Mucosa of stomach (tissue), 1 donor: ENCODE measurements around the gene RPN1.
"Not testable (repeated sequence)": the region's sequence is repeated elsewhere in the genome, so short reads cannot be mapped to it uniquely, and the experiment has no call there.

Source experiments
- H3K27me3 ChIP-seq: one replicate; pipeline ENCODE4 v1.7.0; 2013; ENCODE audit warnings: mild to moderate bottlenecking, low read length; ENCODE audit not compliant: control insufficient read depth, insufficient read depth
- H3K36me3 ChIP-seq: one replicate; pipeline ENCODE4 v1.7.0; 2013; ENCODE audit warnings: low read length; ENCODE audit not compliant: control insufficient read depth, insufficient read depth
- H3K4me1 ChIP-seq: one replicate; pipeline ENCODE4 v1.7.0; 2013; ENCODE audit warnings: mild to moderate bottlenecking, low read length; ENCODE audit not compliant: control insufficient read depth, insufficient read depth
- H3K4me3 ChIP-seq: one replicate; pipeline ENCODE4 v1.7.0; 2013; ENCODE audit warnings: low read length
- H3K9ac ChIP-seq: one replicate; pipeline ENCODE4 v1.7.0; 2013; ENCODE audit warnings: mild to moderate bottlenecking, low read length, moderate library complexity
- H3K9me3 ChIP-seq: one replicate; pipeline ENCODE4 v1.7.0; 2013; ENCODE audit warnings: mild to moderate bottlenecking, low read length, moderate library complexity; ENCODE audit not compliant: control insufficient read depth
- donor health status: Pancreatic carcinoma.

Gene RPN1

DNA sequence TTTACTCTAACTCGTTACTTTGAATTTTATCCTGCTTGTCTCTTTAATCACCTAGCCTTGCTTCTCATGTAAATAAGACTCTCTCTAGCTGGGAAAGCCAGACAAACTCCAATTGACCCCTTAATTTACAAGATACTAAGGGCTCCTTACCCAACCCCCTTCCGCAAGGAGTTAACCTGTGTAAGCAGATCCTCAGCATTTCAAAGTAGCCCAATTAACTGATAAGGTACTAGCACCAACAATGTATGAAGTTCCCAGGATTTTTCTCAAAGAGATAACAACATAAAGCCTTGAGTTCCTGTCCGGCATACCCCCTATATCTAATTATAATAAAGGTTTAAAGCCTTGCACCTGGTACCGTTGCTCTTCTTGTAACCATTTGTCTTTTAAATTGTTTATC is 25.2 kb upstream of the RPN1 start:
- H3K4me3 ChIP-seq, H3K9ac ChIP-seq, H3K4me1 ChIP-seq, H3K36me3 ChIP-seq, H3K9me3 ChIP-seq, H3K27me3 ChIP-seq: not testable (repeated sequence)

DNA sequence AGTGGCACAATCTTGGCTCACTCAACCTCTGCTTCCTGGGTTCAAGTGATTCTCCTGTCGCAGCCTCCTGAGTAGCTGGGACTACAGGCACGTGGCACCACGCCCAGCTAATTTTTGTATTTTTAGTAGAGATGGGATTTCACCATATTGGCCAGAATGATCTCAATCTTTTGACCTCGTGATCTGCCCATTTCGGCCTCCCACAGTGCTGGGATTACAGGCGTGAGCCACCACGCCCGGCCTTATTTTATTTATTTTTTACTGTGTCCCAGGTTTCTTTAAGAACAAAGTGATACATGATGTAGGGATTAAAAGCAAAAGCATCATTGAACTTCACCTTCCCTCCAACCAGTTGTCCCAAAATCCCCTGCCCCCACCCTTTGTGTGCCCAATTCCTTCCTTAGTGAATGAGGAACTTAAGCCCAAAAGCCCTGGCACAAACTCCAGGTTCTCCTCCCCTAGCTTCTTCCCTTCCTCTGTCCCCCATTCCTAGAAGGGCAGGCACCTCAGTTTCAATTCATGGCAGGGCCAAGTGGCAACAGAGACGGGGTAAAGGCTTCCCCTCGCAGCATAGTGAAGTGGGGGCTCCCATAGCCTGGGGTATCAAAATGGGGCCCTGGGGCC is 23.7 kb upstream of the RPN1 start:
- no peaks in the 10 kb centered on the region for H3K4me1 ChIP-seq
- H3K9ac ChIP-seq = no peak overlapping the region
- no peak overlapping the region for H3K4me3 ChIP-seq
- H3K36me3 ChIP-seq = no peaks in the 10 kb centered on the region
- H3K27me3 ChIP-seq = no peaks in the 10 kb centered on the region
- no peaks in the 10 kb centered on the region for H3K9me3 ChIP-seq

DNA sequence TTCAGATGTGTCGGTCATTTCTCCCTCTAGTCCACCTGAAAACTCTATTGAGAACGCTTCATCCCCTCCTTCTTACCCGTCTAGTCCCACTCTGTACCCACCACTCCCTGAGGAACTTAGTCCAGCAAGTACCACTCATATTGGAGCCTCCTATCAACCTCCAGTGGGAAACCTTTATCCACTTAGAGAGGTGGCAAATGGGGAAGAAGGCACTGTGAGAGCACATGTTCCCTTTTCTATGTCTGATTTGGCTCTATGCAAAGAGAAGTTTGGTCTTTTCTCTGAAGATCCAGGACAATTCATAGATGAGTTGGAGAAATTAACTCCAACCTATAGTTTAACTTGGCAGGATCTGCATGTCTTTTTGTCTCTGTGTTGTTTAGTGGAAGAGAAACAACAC is 17.0 kb upstream of the RPN1 start:
- no peak overlapping the region for H3K4me3 ChIP-seq
- no peaks in the 10 kb centered on the region for H3K36me3 ChIP-seq
- H3K27me3 ChIP-seq = peaks cover 3% of the 10 kb centered on the region
- H3K4me1 ChIP-seq = no peaks in the 10 kb centered on the region
- H3K9ac ChIP-seq = no peak overlapping the region
- no peaks in the 10 kb centered on the region for H3K9me3 ChIP-seq

DNA sequence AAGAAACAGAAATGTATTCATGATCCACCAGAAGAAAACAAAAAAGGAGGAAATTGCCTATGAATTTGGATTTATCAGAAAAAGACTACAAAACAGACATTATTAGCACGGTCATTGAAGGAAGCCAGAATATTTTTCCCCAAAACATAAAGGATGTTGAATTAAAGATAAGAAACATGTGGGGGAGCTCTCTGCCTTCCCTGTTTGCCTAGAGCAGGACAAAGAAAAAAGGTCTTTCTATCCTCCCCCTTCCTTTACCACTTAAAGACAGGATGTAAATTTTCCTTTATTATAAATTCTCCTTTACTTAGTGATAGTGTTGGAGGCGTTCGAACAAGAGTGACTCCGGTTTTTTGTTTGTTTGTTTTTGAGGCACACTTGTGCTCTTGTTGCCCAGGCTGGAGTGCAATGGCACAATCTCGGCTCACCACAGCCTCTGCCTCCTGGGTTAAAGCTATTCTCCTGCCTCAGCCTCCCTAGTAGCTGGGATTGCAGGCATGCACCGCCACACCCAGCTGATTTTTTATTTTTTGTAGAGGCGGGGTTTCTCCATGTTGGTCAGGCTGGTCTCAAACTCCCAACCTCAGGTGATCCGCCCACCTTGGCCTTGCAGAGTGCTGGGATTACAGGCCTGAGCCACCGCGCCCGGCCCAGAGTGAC is 14.9 kb upstream of the RPN1 start:
- Histone ChIP-seq H3K9ac (no peak overlapping the region), H3K4me1 (no peaks in the 10 kb centered on the region), H3K27me3 (peaks cover 3% of the 10 kb centered on the region), H3K4me3 (no peak overlapping the region), H3K9me3 (no peaks in the 10 kb centered on the region), H3K36me3 (no peaks in the 10 kb centered on the region)

DNA sequence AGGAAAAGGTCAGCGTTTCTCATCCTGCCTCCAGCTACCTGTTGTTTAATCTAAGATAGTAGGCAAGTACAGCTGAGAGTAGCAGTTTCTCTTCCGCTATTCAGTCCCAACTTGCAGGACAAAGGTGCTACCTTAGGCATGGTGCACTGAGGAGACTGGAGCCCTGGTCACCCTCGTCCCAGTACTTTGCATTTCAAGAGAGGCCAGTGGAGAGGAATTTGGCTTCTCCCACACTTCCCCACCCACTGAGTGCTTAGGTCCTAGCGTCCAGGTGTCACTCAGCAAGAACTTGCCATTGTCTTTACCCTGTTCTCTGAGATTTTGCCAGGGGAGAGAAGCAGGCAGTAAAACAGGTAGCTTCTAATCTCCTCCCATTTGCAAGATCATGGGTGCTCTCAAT is 12.5 kb upstream of the RPN1 start:
- H3K9me3 ChIP-seq = no peaks in the 10 kb centered on the region
- H3K4me3 ChIP-seq = no peak overlapping the region
- peaks cover 3% of the 10 kb centered on the region for H3K27me3 ChIP-seq
- no peak overlapping the region for H3K9ac ChIP-seq
- H3K4me1 ChIP-seq = no peaks in the 10 kb centered on the region
- no peaks in the 10 kb centered on the region for H3K36me3 ChIP-seq

DNA sequence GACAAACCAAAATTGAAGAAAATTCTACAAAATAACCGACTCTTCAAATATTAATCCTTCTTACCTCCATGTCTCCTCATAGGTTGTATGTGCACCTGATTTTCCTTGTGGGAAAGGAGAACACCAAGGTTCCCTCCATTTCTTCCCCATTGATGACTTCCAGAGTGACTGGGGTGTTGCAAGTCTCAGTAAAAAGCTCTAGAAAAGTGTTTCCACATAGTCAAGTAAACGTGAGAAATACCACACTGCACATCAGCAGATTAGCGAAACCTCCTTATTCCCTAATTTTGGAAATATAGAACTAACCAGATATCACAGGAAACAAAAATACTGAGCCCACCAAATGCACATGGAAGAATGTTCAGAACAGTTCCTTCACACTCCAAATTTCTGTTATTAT is 4.9 kb upstream of the RPN1 start:
- Histone ChIP-seq H3K4me1 (no peaks in the 10 kb centered on the region), H3K9ac (no peak overlapping the region), H3K36me3 (no peaks in the 10 kb centered on the region), H3K9me3 (no peaks in the 10 kb centered on the region), H3K27me3 (no peaks in the 10 kb centered on the region), H3K4me3 (no peak overlapping the region)

DNA sequence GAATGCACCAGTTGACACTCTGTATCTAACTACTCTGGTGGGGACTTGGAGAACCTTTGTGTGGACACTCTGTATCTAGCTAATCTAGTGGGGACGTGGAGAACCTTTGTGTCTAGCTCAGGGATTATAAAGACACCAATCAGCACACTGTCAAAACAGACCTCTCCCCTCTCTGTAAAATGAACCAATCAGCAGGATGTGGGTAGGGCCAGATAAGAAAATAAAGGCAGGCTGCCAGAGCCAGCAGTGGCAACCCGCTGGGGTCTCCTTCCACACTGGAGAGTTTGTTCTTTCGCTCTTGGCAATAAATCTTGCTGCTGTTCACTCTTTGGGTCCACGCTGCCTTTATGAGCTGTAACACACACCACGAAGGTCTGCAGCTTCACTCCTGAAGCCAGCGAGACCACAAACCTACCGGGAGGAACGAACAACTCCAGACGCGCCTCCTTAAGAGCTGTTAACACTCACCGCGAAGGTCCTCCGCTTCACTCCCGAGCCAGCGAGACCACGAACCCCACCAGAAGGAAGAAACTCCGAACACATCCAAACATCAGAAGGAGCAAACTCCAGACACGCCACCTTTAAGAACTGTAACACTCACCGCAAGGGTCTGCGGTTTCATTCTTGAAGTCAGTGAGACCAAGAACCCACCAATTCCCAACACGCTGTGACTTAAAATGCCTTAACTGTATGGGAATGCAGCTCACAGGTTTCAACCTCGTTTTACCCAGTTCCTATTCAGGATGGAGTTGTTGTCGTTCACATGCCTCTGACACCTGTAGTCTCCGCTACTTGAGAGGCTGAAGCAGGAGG is 3.6 kb upstream of the RPN1 start:
- H3K9me3 ChIP-seq, H3K9ac ChIP-seq, H3K27me3 ChIP-seq, H3K4me1 ChIP-seq, H3K36me3 ChIP-seq, H3K4me3 ChIP-seq: not testable (repeated sequence)

DNA sequence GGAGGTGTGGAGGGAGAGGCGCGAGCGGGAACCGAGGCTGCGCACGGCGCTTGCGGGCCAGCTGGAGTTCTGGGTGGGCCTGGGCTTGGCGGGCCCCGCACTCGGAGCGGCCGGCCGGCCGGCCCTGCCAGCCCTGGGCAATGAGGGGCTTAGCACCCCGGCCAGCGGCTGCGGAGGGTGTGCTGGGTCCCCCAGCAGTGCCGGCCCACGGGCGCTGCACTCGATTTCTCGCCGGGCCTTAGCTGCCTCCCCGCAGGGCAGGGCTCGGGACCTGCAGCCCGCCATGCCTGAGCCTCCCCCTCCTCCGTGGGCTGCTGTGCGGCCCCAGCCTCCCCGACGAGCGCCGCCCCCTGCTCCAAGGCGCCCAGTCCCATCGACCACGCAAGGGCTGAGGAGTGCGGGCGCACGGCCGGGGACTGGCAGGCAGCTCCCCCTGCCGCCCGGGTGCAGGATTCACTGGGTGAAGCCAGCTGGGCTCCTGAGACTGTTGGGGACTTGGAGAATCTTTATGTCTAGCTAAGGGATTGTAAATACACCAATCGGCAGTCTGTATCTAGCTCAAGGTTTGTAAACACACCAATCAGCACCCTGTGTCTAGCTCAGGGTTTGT is 2.9 kb upstream of the RPN1 start:
- H3K4me3 ChIP-seq, H3K9ac ChIP-seq, H3K4me1 ChIP-seq, H3K36me3 ChIP-seq, H3K9me3 ChIP-seq, H3K27me3 ChIP-seq: not testable (repeated sequence)

DNA sequence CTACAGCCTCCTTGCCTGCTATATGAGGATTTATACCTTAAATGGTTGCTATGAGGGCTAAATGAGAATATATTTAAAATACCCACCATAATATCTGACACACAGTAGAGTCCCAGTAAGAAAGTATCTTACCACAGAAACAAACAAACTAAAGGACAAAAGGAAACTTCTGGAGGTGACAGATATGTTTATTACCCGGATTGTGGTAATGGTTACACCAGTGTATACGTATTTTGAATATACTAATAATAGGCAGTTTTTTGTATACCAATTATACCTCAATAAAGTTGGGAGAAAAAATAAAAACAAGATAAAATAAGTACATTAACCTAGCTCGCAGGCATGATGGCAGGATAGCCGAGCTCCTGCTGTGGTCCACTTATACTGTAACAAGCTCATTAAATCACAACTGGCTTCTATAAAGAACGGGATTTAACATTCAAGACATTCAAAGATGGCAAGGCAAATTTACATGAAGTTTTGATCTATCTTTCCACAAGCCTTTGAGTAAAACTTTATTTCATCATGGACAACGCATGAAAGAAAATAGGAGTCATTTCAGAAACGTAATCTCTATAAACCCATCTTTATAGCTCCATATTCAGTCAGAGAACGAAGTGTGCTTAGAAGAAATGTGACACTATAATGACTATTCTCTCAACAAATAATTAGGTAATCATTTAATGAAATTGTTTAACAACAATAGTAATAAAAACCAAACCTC is 1.5 kb downstream of the RPN1 start:
- Histone ChIP-seq H3K27me3 (no peaks in the 10 kb centered on the region), H3K9me3 (no peaks in the 10 kb centered on the region), H3K4me3 (peak overlapping the region; percentile 92), H3K4me1 (peaks cover 7% of the 10 kb centered on the region), H3K9ac (peak overlapping the region; percentile 97), H3K36me3 (no peaks in the 10 kb centered on the region)

DNA sequence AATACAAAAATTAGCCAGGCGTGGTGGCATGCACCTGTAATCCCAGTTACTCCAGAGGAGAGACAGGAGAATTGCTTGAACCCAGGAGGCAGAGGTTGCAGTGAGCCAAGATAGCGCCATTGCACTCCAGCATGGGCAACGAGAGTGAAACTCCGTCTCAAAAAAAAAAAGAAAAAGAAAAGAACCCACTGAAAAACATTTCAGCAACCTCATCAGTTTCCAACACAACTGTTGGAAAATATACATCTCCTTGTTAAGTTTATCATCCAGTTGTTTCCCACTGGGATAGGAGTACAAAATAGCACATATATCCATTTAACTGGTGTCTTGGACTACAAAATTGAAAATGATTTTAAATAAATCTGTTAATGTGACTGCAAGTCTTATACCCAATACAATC is 2.2 kb downstream of the RPN1 start:
- Histone ChIP-seq H3K9me3 (no peaks in the 10 kb centered on the region), H3K36me3 (no peaks in the 10 kb centered on the region), H3K9ac (peak overlapping the region; percentile 97), H3K4me1 (peaks cover 7% of the 10 kb centered on the region), H3K27me3 (no peaks in the 10 kb centered on the region), H3K4me3 (no peak overlapping the region)

DNA sequence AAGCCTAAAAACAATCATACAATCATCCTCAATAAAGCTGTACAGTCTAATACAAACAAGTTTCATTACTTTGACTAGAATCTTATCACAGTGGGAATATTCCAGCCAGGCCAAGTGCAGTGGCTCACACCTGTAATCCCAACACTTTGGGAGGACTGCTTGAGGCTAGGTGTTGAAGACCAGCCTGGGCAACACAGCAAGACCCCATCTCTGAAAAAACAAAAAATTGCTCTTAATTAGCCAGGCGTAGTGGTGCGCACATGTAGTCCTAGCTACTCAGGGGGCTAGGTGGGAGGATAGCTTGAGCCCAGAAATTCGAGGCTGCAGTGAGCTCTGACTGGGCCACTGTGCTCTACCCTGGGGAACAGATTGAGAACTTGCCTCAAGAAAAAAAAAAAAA is 3.3 kb downstream of the RPN1 start:
- H3K9ac ChIP-seq = no peak overlapping the region
- no peaks in the 10 kb centered on the region for H3K36me3 ChIP-seq
- no peaks in the 10 kb centered on the region for H3K27me3 ChIP-seq
- H3K4me3 ChIP-seq = no peak overlapping the region
- H3K9me3 ChIP-seq = no peaks in the 10 kb centered on the region
- H3K4me1 ChIP-seq = peaks cover 7% of the 10 kb centered on the region
